ENCODE measurements around the gene ABCB6. TPM values are rescaled to one million over a fixed set of nuclear protein-coding genes. Genes with fewer than 3 reads are reported as not detected.

The ABCB6 gene
- total RNA-seq, 1 donor from 2014 or later = 25.6 TPM

- Histone ChIP-seq H3K4me1 (ENCODE audit: control insufficient read depth in 3 of 3, insufficient read depth in 3 of 3, low read length in 3 of 3) (peaks cover 59 to 72% (median 65%) of the 10 kb centered on the region in 3 donors), H3K9me3 (ENCODE audit: control insufficient read depth in 3 of 3, low read length in 3 of 3) (no peaks in the 10 kb centered on the region), H3K9ac (ENCODE audit: low read depth in 1 of 3, low read length in 3 of 3) (peak overlapping the region in 1 of 3 donors; percentile 95), H3K27ac (ENCODE audit: low read depth, low read length) (no peak overlapping the region), H3K27me3 (ENCODE audit: control insufficient read depth in 3 of 3, insufficient read depth in 3 of 3, low read length in 3 of 3) (no peaks in the 10 kb centered on the region), H3K36me3 (ENCODE audit: control insufficient read depth in 3 of 3, insufficient read depth in 3 of 3, low read length in 3 of 3) (peaks cover 36 to 42% (median 42%) of the 10 kb centered on the region in 3 donors), H3K4me3 (ENCODE audit: low read length in 3 of 3) (no peak overlapping the region)
Measured at GRCh38 chr2:219246559-219246958, 27.8 kb upstream of the ABCB6 start.

GRCh38 chr2:219245899-219246230 lies 27.1 kb upstream of the ABCB6 start:
- peak overlapping the region; percentile 86 for H3K27ac ChIP-seq (ENCODE audit: low read depth, low read length)
- no peaks in the 10 kb centered on the region for H3K9me3 ChIP-seq (ENCODE audit: control insufficient read depth in 3 of 3, low read length in 3 of 3)
- peak overlapping the region; percentile 89 to 97 (median 95) for H3K4me3 ChIP-seq (ENCODE audit: low read length in 3 of 3)
- H3K9ac ChIP-seq (ENCODE audit: low read depth in 1 of 3, low read length in 3 of 3) = peak overlapping the region; percentile 94 to 96 (median 95)
- peaks cover 52 to 65% (median 58%) of the 10 kb centered on the region in 3 donors for H3K4me1 ChIP-seq (ENCODE audit: control insufficient read depth in 3 of 3, insufficient read depth in 3 of 3, low read length in 3 of 3)
- H3K36me3 ChIP-seq (ENCODE audit: control insufficient read depth in 3 of 3, insufficient read depth in 3 of 3, low read length in 3 of 3) = peaks cover 29 to 35% (median 35%) of the 10 kb centered on the region in 3 donors
- no peaks in the 10 kb centered on the region for H3K27me3 ChIP-seq (ENCODE audit: control insufficient read depth in 3 of 3, insufficient read depth in 3 of 3, low read length in 3 of 3)

- peak within 1 kb of the TSS; percentile 86 for H3K27ac ChIP-seq (ENCODE audit: low read depth, low read length)
- H3K9me3 ChIP-seq (ENCODE audit: control insufficient read depth in 3 of 3, low read length in 3 of 3) = no peaks in the 10 kb centered on the region
- H3K27me3 ChIP-seq (ENCODE audit: control insufficient read depth in 3 of 3, insufficient read depth in 3 of 3, low read length in 3 of 3) = no peaks in the 10 kb centered on the region
- H3K4me1 ChIP-seq (ENCODE audit: control insufficient read depth in 3 of 3, insufficient read depth in 3 of 3, low read length in 3 of 3) = peaks cover 47 to 60% (median 53%) of the 10 kb centered on the region in 3 donors
- peak within 1 kb of the TSS; percentile 89 to 97 (median 95) for H3K4me3 ChIP-seq (ENCODE audit: low read length in 3 of 3)
- peaks cover 23 to 30% (median 29%) of the 10 kb centered on the region in 3 donors for H3K36me3 ChIP-seq (ENCODE audit: control insufficient read depth in 3 of 3, insufficient read depth in 3 of 3, low read length in 3 of 3)
- peak within 1 kb of the TSS; percentile 94 to 96 (median 95) for H3K9ac ChIP-seq (ENCODE audit: low read depth in 1 of 3, low read length in 3 of 3)
Measured at GRCh38 chr2:219245148-219245898, 26.6 kb upstream of the ABCB6 start, which contains the start of the genes GLB1L and STK16. Gene GLB1L (minus strand): TSS chr2:219245444. CDS start chr2:219243573, 1,871 bp downstream. Gene STK16 (plus strand): TSS chr2:219245479. CDS start chr2:219246000, 521 bp downstream.

- no peaks in the 10 kb centered on the region for H3K27me3 ChIP-seq (ENCODE audit: control insufficient read depth in 3 of 3, insufficient read depth in 3 of 3, low read length in 3 of 3)
- H3K27ac ChIP-seq (ENCODE audit: low read depth, low read length) = peak overlapping the region; percentile 86
- peaks cover 18 to 24% (median 24%) of the 10 kb centered on the region in 3 donors for H3K36me3 ChIP-seq (ENCODE audit: control insufficient read depth in 3 of 3, insufficient read depth in 3 of 3, low read length in 3 of 3)
- H3K4me3 ChIP-seq (ENCODE audit: low read length in 3 of 3) = peak overlapping the region; percentile 89 to 97 (median 95)
- peaks cover 42 to 54% (median 47%) of the 10 kb centered on the region in 3 donors for H3K4me1 ChIP-seq (ENCODE audit: control insufficient read depth in 3 of 3, insufficient read depth in 3 of 3, low read length in 3 of 3)
- peak overlapping the region; percentile 94 to 96 (median 95) for H3K9ac ChIP-seq (ENCODE audit: low read depth in 1 of 3, low read length in 3 of 3)
- H3K9me3 ChIP-seq (ENCODE audit: control insufficient read depth in 3 of 3, low read length in 3 of 3) = no peaks in the 10 kb centered on the region
Measured at GRCh38 chr2:219244789-219245147, 26.0 kb upstream of the ABCB6 start.

GRCh38 chr2:219243291-219243761 lies 24.6 kb upstream of the ABCB6 start:
- Histone ChIP-seq H3K4me3 (ENCODE audit: low read length in 3 of 3) (peak overlapping the region in 2 of 3 donors; percentile 34 to 63), H3K4me1 (ENCODE audit: control insufficient read depth in 3 of 3, insufficient read depth in 3 of 3, low read length in 3 of 3) (peaks cover 28 to 40% (median 34%) of the 10 kb centered on the region in 3 donors), H3K9me3 (ENCODE audit: control insufficient read depth in 3 of 3, low read length in 3 of 3) (no peaks in the 10 kb centered on the region), H3K9ac (ENCODE audit: low read depth in 1 of 3, low read length in 3 of 3) (no peak overlapping the region), H3K36me3 (ENCODE audit: control insufficient read depth in 3 of 3, insufficient read depth in 3 of 3, low read length in 3 of 3) (peaks cover 8 to 15% (median 11%) of the 10 kb centered on the region in 3 donors), H3K27ac (ENCODE audit: low read depth, low read length) (no peak overlapping the region), H3K27me3 (ENCODE audit: control insufficient read depth in 3 of 3, insufficient read depth in 3 of 3, low read length in 3 of 3) (no peaks in the 10 kb centered on the region)

GRCh38 chr2:219234331-219234730 lies 15.6 kb upstream of the ABCB6 start:
- Histone ChIP-seq H3K36me3 (ENCODE audit: control insufficient read depth in 3 of 3, insufficient read depth in 3 of 3, low read length in 3 of 3) (peaks cover 48 to 70% (median 68%) of the 10 kb centered on the region in 3 donors), H3K4me1 (ENCODE audit: control insufficient read depth in 3 of 3, insufficient read depth in 3 of 3, low read length in 3 of 3) (peaks cover 8 to 12% (median 9%) of the 10 kb centered on the region in 3 donors), H3K9me3 (ENCODE audit: control insufficient read depth in 3 of 3, low read length in 3 of 3) (no peaks in the 10 kb centered on the region), H3K4me3 (ENCODE audit: low read length in 3 of 3) (no peak overlapping the region), H3K27me3 (ENCODE audit: control insufficient read depth in 3 of 3, insufficient read depth in 3 of 3, low read length in 3 of 3) (no peaks in the 10 kb centered on the region), H3K27ac (ENCODE audit: low read depth, low read length) (no peak overlapping the region), H3K9ac (ENCODE audit: low read depth in 1 of 3, low read length in 3 of 3) (no peak overlapping the region)

- peak overlapping the region; percentile 91 to 96 (median 95) for H3K9ac ChIP-seq (ENCODE audit: low read depth in 1 of 3, low read length in 3 of 3)
- H3K36me3 ChIP-seq (ENCODE audit: control insufficient read depth in 3 of 3, insufficient read depth in 3 of 3, low read length in 3 of 3) = peaks cover 40 to 54% (median 52%) of the 10 kb centered on the region in 3 donors
- peak overlapping the region; percentile 84 to 98 (median 92) for H3K4me3 ChIP-seq (ENCODE audit: low read length in 3 of 3)
- peaks cover 23 to 30% (median 25%) of the 10 kb centered on the region in 3 donors for H3K4me1 ChIP-seq (ENCODE audit: control insufficient read depth in 3 of 3, insufficient read depth in 3 of 3, low read length in 3 of 3)
- H3K27ac ChIP-seq (ENCODE audit: low read depth, low read length) = peak overlapping the region; percentile 93
- H3K9me3 ChIP-seq (ENCODE audit: control insufficient read depth in 3 of 3, low read length in 3 of 3) = no peaks in the 10 kb centered on the region
- H3K27me3 ChIP-seq (ENCODE audit: control insufficient read depth in 3 of 3, insufficient read depth in 3 of 3, low read length in 3 of 3) = no peaks in the 10 kb centered on the region
Measured at GRCh38 chr2:219230059-219230540, 11.3 kb upstream of the ABCB6 start.

- H3K4me1 ChIP-seq (ENCODE audit: control insufficient read depth in 3 of 3, insufficient read depth in 3 of 3, low read length in 3 of 3) = peaks cover 23 to 30% (median 25%) of the 10 kb centered on the region in 3 donors
- H3K9ac ChIP-seq (ENCODE audit: low read depth in 1 of 3, low read length in 3 of 3) = peak within 1 kb of the TSS; percentile 91 to 98 (median 96)
- no peaks in the 10 kb centered on the region for H3K9me3 ChIP-seq (ENCODE audit: control insufficient read depth in 3 of 3, low read length in 3 of 3)
- H3K36me3 ChIP-seq (ENCODE audit: control insufficient read depth in 3 of 3, insufficient read depth in 3 of 3, low read length in 3 of 3) = peaks cover 39 to 54% (median 52%) of the 10 kb centered on the region in 3 donors
- H3K27me3 ChIP-seq (ENCODE audit: control insufficient read depth in 3 of 3, insufficient read depth in 3 of 3, low read length in 3 of 3) = no peaks in the 10 kb centered on the region
- H3K4me3 ChIP-seq (ENCODE audit: low read length in 3 of 3) = peak within 1 kb of the TSS; percentile 91 to 98 (median 92)
- peak within 1 kb of the TSS; percentile 93 for H3K27ac ChIP-seq (ENCODE audit: low read depth, low read length)
Measured at GRCh38 chr2:219229305-219230058, 10.7 kb upstream of the ABCB6 start, which contains the start of the genes ANKZF1 and ATG9A. Gene ANKZF1 (plus strand): TSS chr2:219229806. CDS start chr2:219230258, 452 bp downstream. Gene ATG9A (minus strand): TSS chr2:219229636. CDS start chr2:219228024, 1,612 bp downstream.

GRCh38 chr2:219228911-219229304 lies 10.2 kb upstream of the ABCB6 start:
- Histone ChIP-seq H3K9me3 (ENCODE audit: control insufficient read depth in 3 of 3, low read length in 3 of 3) (no peaks in the 10 kb centered on the region), H3K27ac (ENCODE audit: low read depth, low read length) (peak overlapping the region; percentile 93), H3K4me3 (ENCODE audit: low read length in 3 of 3) (peak overlapping the region; percentile 88 to 91 (median 90)), H3K9ac (ENCODE audit: low read depth in 1 of 3, low read length in 3 of 3) (peak overlapping the region; percentile 91 to 98 (median 96)), H3K36me3 (ENCODE audit: control insufficient read depth in 3 of 3, insufficient read depth in 3 of 3, low read length in 3 of 3) (peaks cover 39 to 54% (median 52%) of the 10 kb centered on the region in 3 donors), H3K27me3 (ENCODE audit: control insufficient read depth in 3 of 3, insufficient read depth in 3 of 3, low read length in 3 of 3) (no peaks in the 10 kb centered on the region), H3K4me1 (ENCODE audit: control insufficient read depth in 3 of 3, insufficient read depth in 3 of 3, low read length in 3 of 3) (peaks cover 23 to 30% (median 25%) of the 10 kb centered on the region in 3 donors)

Data from skeletal muscle tissue (tissue), 4 donors.